Measurements from ENCODE around the gene SMLR1. TPM values are rescaled to one million over a fixed set of nuclear protein-coding genes. Genes with fewer than 3 reads are reported as not detected.

SMLR1 gene
- total RNA-seq, 1 experiment from 2014 or later: not detected

- POLR2A ChIA-PET (ENCODE audit: low non-redundant PET): no interaction called here
- Histone ChIP-seq H3K4me1 (ENCODE audit: insufficient read depth, low read length, poor library complexity, severe bottlenecking) (no peaks in the 10 kb centered on the region), H3K9me3 (ENCODE audit: low read depth, low read length, poor library complexity, severe bottlenecking) (no peaks in the 10 kb centered on the region), H3K36me3 (ENCODE audit: insufficient read depth, low read length, poor library complexity, severe bottlenecking) (peaks cover 13% of the 10 kb centered on the region), H3K4me3 (ENCODE audit: low read depth, low read length, poor library complexity, severe bottlenecking) (no peak overlapping the region), H3K27ac (ENCODE audit: low read depth, low read length, poor library complexity, severe bottlenecking) (no peak overlapping the region), H3K27me3 (replicated peaks; ENCODE audit: insufficient read depth, low read depth, low read length, poor library complexity) (no peaks in the 10 kb centered on the region)
- BruUV-seq (replicated peaks): no TSS peak
- CTCF ChIA-PET: no interaction called here
- intact Hi-C loops (cut with micrococcal nuclease; ENCODE audit: unreplicated experiment): no loop called here
- no peak for TF ChIP-seq CTCF (conservative IDR thresholded peaks at IDR 0.05; ENCODE audit: low read depth, low read length)
- TF ChIP-seq EZH2 (IDR thresholded peaks at IDR 0.05; ENCODE audit: borderline replicate concordance, low read depth, low read length, poor library complexity, severe bottlenecking): no peak
- no peak for DNase-seq (ENCODE audit: low spot score)
Observed at GRCh38 chr6:130865793-130866192, 38.6 kb downstream of the SMLR1 start.

GRCh38 chr6:130869681-130870080 lies 42.5 kb downstream of the SMLR1 start:
- no peak overlapping the region for H3K4me3 ChIP-seq (ENCODE audit: low read depth, low read length, poor library complexity, severe bottlenecking)
- no peaks in the 10 kb centered on the region for H3K9me3 ChIP-seq (ENCODE audit: low read depth, low read length, poor library complexity, severe bottlenecking)
- BruUV-seq (replicated peaks): TSS peak; percentile 98
- no peak for DNase-seq (ENCODE audit: low spot score)
- peaks cover 3% of the 10 kb centered on the region for H3K4me1 ChIP-seq (ENCODE audit: insufficient read depth, low read length, poor library complexity, severe bottlenecking)
- POLR2A ChIA-PET (ENCODE audit: low non-redundant PET): no interaction called here
- CTCF ChIA-PET: no interaction called here
- H3K27ac ChIP-seq (ENCODE audit: low read depth, low read length, poor library complexity, severe bottlenecking): no peak overlapping the region
- intact Hi-C loops (cut with micrococcal nuclease; ENCODE audit: unreplicated experiment): loop anchor here (10.0 kb wide), 1 partner anchor 545 kb away; no protein-coding TSS in a partner anchor
- no peak for TF ChIP-seq CTCF (conservative IDR thresholded peaks at IDR 0.05; ENCODE audit: low read depth, low read length)
- TF ChIP-seq EZH2 (IDR thresholded peaks at IDR 0.05; ENCODE audit: borderline replicate concordance, low read depth, low read length, poor library complexity, severe bottlenecking): no peak
- H3K27me3 ChIP-seq (replicated peaks; ENCODE audit: insufficient read depth, low read depth, low read length, poor library complexity): no peaks in the 10 kb centered on the region
- peaks cover 6% of the 10 kb centered on the region for H3K36me3 ChIP-seq (ENCODE audit: insufficient read depth, low read length, poor library complexity, severe bottlenecking)

- POLR2A ChIA-PET (ENCODE audit: low non-redundant PET): interaction anchor here (0.7 kb wide), 1 partner anchor 52 kb away, joined by 9 read pairs; no protein-coding TSS in a partner anchor
- TF ChIP-seq CTCF (conservative IDR thresholded peaks at IDR 0.05; ENCODE audit: low read depth, low read length) (no peak), EZH2 (IDR thresholded peaks at IDR 0.05; ENCODE audit: borderline replicate concordance, low read depth, low read length, poor library complexity, severe bottlenecking) (no peak)
- BruUV-seq (replicated peaks): no TSS peak
- DNase-seq (ENCODE audit: low spot score): no peak
- Histone ChIP-seq H3K4me1 (ENCODE audit: insufficient read depth, low read length, poor library complexity, severe bottlenecking) (peaks cover 3% of the 10 kb centered on the region), H3K4me3 (ENCODE audit: low read depth, low read length, poor library complexity, severe bottlenecking) (no peak overlapping the region), H3K9me3 (ENCODE audit: low read depth, low read length, poor library complexity, severe bottlenecking) (no peaks in the 10 kb centered on the region), H3K36me3 (ENCODE audit: insufficient read depth, low read length, poor library complexity, severe bottlenecking) (peaks cover 5% of the 10 kb centered on the region), H3K27ac (ENCODE audit: low read depth, low read length, poor library complexity, severe bottlenecking) (no peak overlapping the region), H3K27me3 (replicated peaks; ENCODE audit: insufficient read depth, low read depth, low read length, poor library complexity) (no peaks in the 10 kb centered on the region)
- intact Hi-C loops (cut with micrococcal nuclease; ENCODE audit: unreplicated experiment): loop anchor here (10.0 kb wide), 1 partner anchor 546 kb away; no protein-coding TSS in a partner anchor
- CTCF ChIA-PET: no interaction called here
Observed at GRCh38 chr6:130870179-130870880, 43.1 kb downstream of the SMLR1 start.
